GM19193 (cell line): Measurements from ENCODE around the gene COL4A6.

Experiments used
- POLR2A ChIP-seq: IDR thresholded peaks from 4 replicates; pipeline ENCODE4 v1.6.1; 2011; ENCODE audit not compliant: insufficient read depth, insufficient read length; ENCODE audit errors: extremely low read depth

COL4A6 gene

DNA sequence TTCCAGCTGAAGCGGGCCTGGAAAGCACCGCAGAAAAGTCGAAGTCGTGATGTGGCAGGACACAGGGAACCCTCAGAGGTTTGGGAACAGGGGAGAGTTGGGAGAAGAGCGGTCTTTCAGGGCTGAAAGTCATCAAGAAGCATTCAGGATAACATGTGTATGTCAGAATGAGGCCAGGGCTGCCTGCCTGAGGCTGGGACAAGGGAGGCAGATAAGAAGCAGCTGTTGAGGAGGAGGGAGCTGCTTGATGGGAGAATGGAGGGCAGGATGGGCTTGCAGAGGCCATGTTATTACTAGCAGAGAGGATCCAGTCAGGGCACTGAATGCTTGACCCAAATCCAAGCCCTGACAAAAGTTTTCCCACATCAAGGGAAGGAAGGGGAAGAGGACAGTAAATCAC, 214.6 kb downstream of the COL4A6 start:
- no peak for TF ChIP-seq POLR2A

DNA sequence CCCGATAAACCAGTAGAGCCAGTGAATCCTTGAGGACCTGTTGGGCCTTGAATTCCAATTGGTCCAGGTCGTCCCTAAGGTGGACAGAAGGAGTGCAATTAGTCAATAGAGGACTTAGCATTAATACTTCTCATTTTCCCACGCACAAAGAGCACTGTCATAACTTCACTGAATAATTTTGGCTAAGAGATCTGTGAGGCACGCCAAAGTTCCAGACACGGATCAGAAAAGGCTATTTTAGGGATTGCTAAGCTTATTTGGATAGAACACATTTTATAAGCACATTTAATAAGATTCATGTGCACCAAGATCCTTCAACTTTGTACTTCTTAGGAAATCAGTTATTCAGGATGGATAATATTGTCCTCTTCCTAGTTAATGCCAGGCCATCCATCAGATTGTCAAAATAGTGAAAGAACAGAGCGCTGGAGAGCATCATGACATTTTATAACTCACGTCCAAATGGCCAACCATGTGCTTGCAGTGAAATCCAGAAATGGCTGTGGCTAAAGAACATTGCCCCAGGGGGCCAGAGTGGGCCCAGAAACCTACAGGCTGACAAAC, 216.8 kb downstream of the COL4A6 start:
- no peak for TF ChIP-seq POLR2A

- no peak for TF ChIP-seq POLR2A
These were observed 218.1 kb downstream of the COL4A6 start for GRCh38 chrX:108219949-108220601.

DNA sequence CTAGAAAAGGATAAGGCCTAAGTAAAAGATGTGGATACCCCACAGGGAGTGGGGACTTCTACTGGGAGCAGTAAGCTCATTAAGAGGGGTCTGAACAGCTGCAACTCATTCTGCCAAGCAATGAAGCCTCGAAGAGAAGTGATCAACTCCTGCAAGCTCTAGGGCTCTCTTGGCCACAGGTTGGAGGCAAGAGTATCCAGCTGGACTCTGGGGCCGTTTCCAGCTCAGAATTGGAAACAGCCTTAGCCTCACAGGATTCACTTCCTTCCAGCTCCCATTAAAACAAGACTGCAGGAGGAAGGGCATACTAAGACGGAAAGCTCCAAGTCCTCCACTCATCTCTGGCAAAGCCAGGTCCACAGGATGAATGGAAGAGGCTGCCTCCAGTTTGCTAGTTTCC, 220.3 kb downstream of the COL4A6 start:
- TF ChIP-seq POLR2A: no peak

DNA sequence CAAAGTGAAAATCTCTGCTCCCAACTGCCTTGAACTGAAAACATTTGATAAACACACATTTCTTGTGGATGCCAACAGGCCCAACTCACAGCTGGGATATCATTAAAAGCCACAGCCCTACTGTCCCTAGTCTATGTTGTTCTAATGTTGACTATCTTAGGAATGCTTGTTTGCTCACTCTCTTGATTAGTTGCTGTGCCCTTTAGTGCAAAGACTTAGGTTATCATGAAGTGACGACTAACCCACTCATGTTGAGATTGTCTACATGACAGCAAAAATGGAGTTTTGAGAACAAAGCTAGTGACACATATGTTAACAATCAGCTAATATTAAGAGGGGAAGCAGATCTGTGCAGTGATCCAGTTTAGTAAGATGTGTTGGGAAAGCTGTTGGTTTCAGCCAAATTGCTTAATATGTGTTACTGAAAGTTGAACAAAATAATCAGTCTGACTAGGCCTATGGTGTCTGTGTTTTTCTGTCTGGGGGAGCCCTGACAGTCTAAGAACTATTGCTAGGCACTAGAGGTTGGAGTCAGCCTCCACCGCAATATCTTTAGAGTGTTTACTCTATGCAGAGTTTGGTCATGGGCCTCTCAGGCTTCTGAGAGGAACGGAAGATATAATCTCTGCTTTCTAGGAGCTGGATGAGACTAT, 221.2 kb downstream of the COL4A6 start:
- no peak for TF ChIP-seq POLR2A

- no peak for TF ChIP-seq POLR2A
These were observed 221.8 kb downstream of the COL4A6 start for GRCh38 chrX:108216405-108216804.

GRCh38 chrX:108211301-108211700, 226.9 kb downstream of the COL4A6 start:
- no peak for TF ChIP-seq POLR2A

DNA sequence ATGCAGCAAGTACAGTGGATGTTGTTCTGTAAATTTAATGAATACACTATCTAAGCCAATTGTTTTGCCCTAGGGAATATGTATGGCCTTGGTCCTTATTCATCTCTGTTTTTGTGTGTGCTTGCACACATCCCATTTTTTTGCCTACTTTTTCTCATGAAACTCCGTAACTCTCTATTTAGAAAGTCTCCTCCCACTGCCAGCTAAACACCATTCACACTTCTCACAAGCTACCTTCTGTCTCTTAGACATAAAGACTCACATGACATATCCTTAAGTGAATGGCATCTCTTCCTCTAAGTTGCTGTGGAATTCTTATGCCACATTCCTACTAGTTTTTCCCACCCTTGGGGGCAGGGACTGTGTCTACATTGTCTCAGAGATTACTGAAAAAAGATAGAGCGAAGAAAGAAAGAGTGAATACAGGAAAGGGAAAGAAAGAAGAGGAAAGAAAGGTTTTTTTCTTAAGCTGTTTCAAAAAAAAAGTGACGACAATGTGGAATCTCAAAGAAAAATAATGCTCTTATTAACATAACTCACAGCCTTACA, 229.1 kb downstream of the COL4A6 start:
- TF ChIP-seq POLR2A: no peak

GRCh38 chrX:108203540-108203939, 234.7 kb downstream of the COL4A6 start:
- no peak for TF ChIP-seq POLR2A

- TF ChIP-seq POLR2A: no peak
These were observed 238.5 kb downstream of the COL4A6 start for GRCh38 chrX:108199691-108200090.

GRCh38 chrX:108199041-108199440, 239.2 kb downstream of the COL4A6 start:
- TF ChIP-seq POLR2A: no peak

GRCh38 chrX:108198420-108198819, 239.8 kb downstream of the COL4A6 start:
- no peak for TF ChIP-seq POLR2A

GRCh38 chrX:108186811-108187210, 251.4 kb downstream of the COL4A6 start:
- TF ChIP-seq POLR2A: no peak

- TF ChIP-seq POLR2A: no peak
These were observed 260.1 kb downstream of the COL4A6 start for GRCh38 chrX:108178143-108178498.

DNA sequence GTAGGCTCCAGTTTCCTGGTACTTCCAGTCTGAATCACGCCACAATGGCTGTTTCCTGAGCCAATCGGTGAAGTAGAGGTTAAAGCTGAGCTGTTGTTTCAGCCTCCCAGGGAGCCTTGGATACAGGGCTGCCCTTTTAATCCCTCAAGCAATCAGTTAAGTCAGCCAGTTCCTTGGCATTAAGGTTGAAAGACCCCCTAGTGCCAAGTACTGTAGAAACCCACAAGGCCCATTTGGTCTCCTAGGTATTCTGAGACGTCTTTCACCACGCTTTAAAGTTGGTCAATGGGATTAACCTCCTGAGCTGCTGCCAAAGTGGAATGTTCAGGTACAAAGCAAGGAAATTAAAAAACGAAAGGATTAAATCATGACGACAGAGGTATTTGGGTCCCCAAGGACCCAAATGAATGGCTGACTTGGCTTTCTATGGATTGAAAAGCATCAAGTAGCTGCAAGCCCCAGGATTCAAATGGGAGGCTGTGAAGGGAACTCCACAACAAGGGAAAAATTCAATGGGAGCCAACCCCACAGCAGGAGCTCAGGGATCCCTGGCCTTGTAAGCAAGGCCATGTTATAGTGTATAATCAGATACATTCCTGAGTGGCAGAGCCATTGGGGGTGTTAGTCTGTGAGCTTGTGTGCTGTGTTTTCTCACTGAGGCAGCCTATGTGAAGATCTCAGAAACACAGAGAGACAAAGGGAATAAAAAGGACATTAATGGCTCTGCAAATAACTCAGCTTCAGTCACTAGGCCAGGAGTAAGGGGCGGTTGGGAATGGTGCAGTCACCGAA, 260.7 kb downstream of the COL4A6 start:
- TF ChIP-seq POLR2A: no peak
